PC-3 (cell line): ENCODE results near the gene SMAP1.

Experiments used
- CTCF ChIP-seq: fragments of 300-600 bp; sonication (generic); conservative IDR thresholded peaks from 2 replicates; pipeline ENCODE4 v1.5.1; 2017; ENCODE audit warnings: antibody characterized with exemption, low read depth, mild to moderate bottlenecking, low read length
- EZH2 ChIP-seq: fragments of 300-600 bp; sonication (generic); IDR thresholded peaks from one replicate; pipeline ENCODE4 v1.6.1; 2017; ENCODE audit warnings: antibody characterized with exemption, mild to moderate bottlenecking, low read length; ENCODE audit not compliant: unreplicated experiment
- EZH2phosphoT487 ChIP-seq: fragments of 300-600 bp; sonication (generic); IDR thresholded peaks from 2 replicates; pipeline ENCODE4 v1.6.1; 2018; ENCODE audit warnings: mild to moderate bottlenecking, antibody characterized with exemption, low read length, borderline replicate concordance

- TF ChIP-seq CTCF: no peak
- no peak for TF ChIP-seq EZH2
- TF ChIP-seq EZH2phosphoT487: no peak
Observed at GRCh38 chr6:70820778-70821177, 153.1 kb downstream of the SMAP1 start.
